Parathyroid adenoma (tissue), 2 donors: Measurements from ENCODE around the gene SCAMP4.

Experiments
- H2AFZ ChIP-seq: fragments of 300-600 bp; sonication (generic); one replicate; pipeline ENCODE4 v1.7.0; 2017; ENCODE audit warnings: antibody characterized with exemption, mild to moderate bottlenecking
- H3K27ac ChIP-seq: fragments of 300-600 bp; sonication (generic); one replicate; pipeline ENCODE4 v1.7.0; 2017
- H3K27me3 ChIP-seq: fragments of 300-600 bp; sonication (generic); one replicate; pipeline ENCODE4 v1.7.0; 2017; ENCODE audit warnings: low read length; ENCODE audit not compliant: control insufficient read depth, insufficient read depth
- H3K36me3 ChIP-seq: fragments of 300-600 bp; sonication (generic); one replicate; pipeline ENCODE4 v1.7.0; 2017; ENCODE audit warnings: low read length; ENCODE audit not compliant: control insufficient read depth, insufficient read depth
- H3K4me1 ChIP-seq: fragments of 300-600 bp; sonication (generic); one replicate; pipeline ENCODE4 v1.7.0; 2017; ENCODE audit warnings: control low read depth
- H3K4me2 ChIP-seq: fragments of 300-600 bp; sonication (generic); one replicate; pipeline ENCODE4 v1.7.0; 2017; ENCODE audit warnings: low read length
- H3K4me3 ChIP-seq: fragments of 300-600 bp; sonication (generic); one replicate; pipeline ENCODE4 v1.7.0; 2017; ENCODE audit warnings: low read depth, low read length
- H3K79me2 ChIP-seq: fragments of 300-600 bp; sonication (generic); one replicate; pipeline ENCODE4 v1.7.0; 2017; ENCODE audit warnings: control low read depth
- H3K9ac ChIP-seq: fragments of 300-600 bp; sonication (generic); one replicate; pipeline ENCODE4 v1.7.0; 2017; ENCODE audit warnings: mild to moderate bottlenecking
- H3K9me3 ChIP-seq: fragments of 300-600 bp; sonication (generic); one replicate; pipeline ENCODE4 v1.7.0; 2017; ENCODE audit warnings: low read length; ENCODE audit not compliant: control insufficient read depth
- TF ChIP-seq, protein P1 (sequence below): fragments of 300-600 bp; sonication (generic); IDR thresholded peaks from one replicate; pipeline ENCODE4 v1.7.0; 2017; ENCODE audit warnings: antibody characterized with exemption, mild to moderate bottlenecking
- donor health status: primary hyperparathyroidism.

SCAMP4 gene

GRCh38 chr19:1920644-1921043, 15.4 kb downstream of the SCAMP4 start:
- Histone ChIP-seq H3K27me3 (no peaks in the 10 kb centered on the region), H3K4me1 (no peaks in the 10 kb centered on the region), H3K27ac (no peak overlapping the region), H3K4me2 (no peak overlapping the region), H3K9ac (no peak overlapping the region), H3K9me3 (no peaks in the 10 kb centered on the region), H2AFZ (no peak overlapping the region), H3K36me3 (no peaks in the 10 kb centered on the region), H3K4me3 (no peak overlapping the region), H3K79me2 (no peaks in the 10 kb centered on the region)
- TF ChIP-seq, protein P1, sequence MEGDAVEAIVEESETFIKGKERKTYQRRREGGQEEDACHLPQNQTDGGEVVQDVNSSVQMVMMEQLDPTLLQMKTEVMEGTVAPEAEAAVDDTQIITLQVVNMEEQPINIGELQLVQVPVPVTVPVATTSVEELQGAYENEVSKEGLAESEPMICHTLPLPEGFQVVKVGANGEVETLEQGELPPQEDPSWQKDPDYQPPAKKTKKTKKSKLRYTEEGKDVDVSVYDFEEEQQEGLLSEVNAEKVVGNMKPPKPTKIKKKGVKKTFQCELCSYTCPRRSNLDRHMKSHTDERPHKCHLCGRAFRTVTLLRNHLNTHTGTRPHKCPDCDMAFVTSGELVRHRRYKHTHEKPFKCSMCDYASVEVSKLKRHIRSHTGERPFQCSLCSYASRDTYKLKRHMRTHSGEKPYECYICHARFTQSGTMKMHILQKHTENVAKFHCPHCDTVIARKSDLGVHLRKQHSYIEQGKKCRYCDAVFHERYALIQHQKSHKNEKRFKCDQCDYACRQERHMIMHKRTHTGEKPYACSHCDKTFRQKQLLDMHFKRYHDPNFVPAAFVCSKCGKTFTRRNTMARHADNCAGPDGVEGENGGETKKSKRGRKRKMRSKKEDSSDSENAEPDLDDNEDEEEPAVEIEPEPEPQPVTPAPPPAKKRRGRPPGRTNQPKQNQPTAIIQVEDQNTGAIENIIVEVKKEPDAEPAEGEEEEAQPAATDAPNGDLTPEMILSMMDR: no peak

DNA sequence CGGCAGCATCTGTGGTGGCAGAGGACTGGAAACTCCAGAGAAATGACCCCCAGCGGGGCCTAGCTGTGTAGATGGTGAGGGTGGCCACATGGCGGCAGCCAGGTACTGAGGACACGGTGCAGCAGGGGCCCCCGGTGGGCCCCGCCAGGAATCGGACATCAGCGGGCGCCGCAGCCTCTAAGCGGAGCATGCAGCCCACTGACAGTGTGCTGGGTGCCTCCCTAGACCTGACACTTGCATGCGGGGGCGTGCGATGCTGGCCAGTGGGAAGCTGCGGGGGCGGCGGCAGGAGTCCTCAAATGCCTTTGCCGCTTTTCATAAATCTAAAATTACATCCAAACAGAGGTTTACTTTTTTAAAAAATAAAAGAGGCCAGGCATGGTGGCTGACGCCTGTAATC, 16.1 kb downstream of the SCAMP4 start:
- H3K4me2 ChIP-seq: no peak overlapping the region
- no peaks in the 10 kb centered on the region for H3K79me2 ChIP-seq
- H3K27me3 ChIP-seq: no peaks in the 10 kb centered on the region
- no peak overlapping the region for H3K4me3 ChIP-seq
- TF ChIP-seq, protein P1: no peak
- no peak overlapping the region for H3K9ac ChIP-seq
- no peaks in the 10 kb centered on the region for H3K4me1 ChIP-seq
- no peak overlapping the region for H2AFZ ChIP-seq
- no peaks in the 10 kb centered on the region for H3K36me3 ChIP-seq
- H3K27ac ChIP-seq: no peak overlapping the region
- H3K9me3 ChIP-seq: no peaks in the 10 kb centered on the region

- Histone ChIP-seq H3K4me1 (no peaks in the 10 kb centered on the region), H3K27me3 (no peaks in the 10 kb centered on the region), H3K4me3 (no peak overlapping the region), H3K9ac (no peak overlapping the region), H3K27ac (no peak overlapping the region), H3K79me2 (no peaks in the 10 kb centered on the region), H2AFZ (no peak overlapping the region), H3K4me2 (no peak overlapping the region), H3K36me3 (no peaks in the 10 kb centered on the region), H3K9me3 (no peaks in the 10 kb centered on the region)
- TF ChIP-seq, protein P1: no peak
Measured at GRCh38 chr19:1921825-1922224, 16.6 kb downstream of the SCAMP4 start.

DNA sequence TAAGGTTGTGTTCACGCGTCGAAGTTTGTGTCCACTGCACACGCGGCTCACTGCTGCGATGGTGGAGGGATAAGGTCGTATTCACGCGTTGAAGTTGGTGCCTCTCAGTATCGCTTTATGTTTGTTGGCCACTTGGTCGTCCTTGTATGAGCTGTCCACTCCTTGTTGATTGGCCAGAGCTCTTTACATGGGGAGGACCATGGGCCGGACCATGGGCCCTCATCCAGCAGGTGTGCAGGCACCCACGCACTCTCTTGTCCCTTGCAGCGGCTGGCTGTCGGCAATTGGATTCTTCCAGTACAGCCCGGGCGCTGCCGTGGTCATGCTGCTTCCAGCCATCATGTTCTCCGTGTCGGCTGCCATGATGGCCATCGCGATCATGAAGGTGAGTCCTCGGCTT, 17.6 kb downstream of the SCAMP4 start:
- H3K4me2 ChIP-seq: no peak overlapping the region
- H3K9ac ChIP-seq: no peak overlapping the region
- no peaks in the 10 kb centered on the region for H3K79me2 ChIP-seq
- H3K36me3 ChIP-seq: no peaks in the 10 kb centered on the region
- H3K27me3 ChIP-seq: no peaks in the 10 kb centered on the region
- H3K4me3 ChIP-seq: no peak overlapping the region
- H3K4me1 ChIP-seq: no peaks in the 10 kb centered on the region
- H2AFZ ChIP-seq: no peak overlapping the region
- no peak overlapping the region for H3K27ac ChIP-seq
- TF ChIP-seq, protein P1: no peak
- H3K9me3 ChIP-seq: no peaks in the 10 kb centered on the region

- no peaks in the 10 kb centered on the region for H3K36me3 ChIP-seq
- no peak overlapping the region for H3K4me2 ChIP-seq
- TF ChIP-seq, protein P1: no peak
- no peak overlapping the region for H2AFZ ChIP-seq
- no peaks in the 10 kb centered on the region for H3K27me3 ChIP-seq
- H3K4me1 ChIP-seq: no peaks in the 10 kb centered on the region
- H3K4me3 ChIP-seq: no peak overlapping the region
- H3K27ac ChIP-seq: no peak overlapping the region
- no peaks in the 10 kb centered on the region for H3K9me3 ChIP-seq
- H3K79me2 ChIP-seq: no peaks in the 10 kb centered on the region
- no peak overlapping the region for H3K9ac ChIP-seq
Measured at GRCh38 chr19:1923319-1923718, 18.1 kb downstream of the SCAMP4 start.
